Brain pericyte (primary cell): Measurements from ENCODE around the gene SLC11A2.
"Not testable (repeated sequence)": the region's sequence is repeated elsewhere in the genome, so short reads cannot be mapped to it uniquely, and the experiment has no call there.

Experiments used
- DNase-seq: peaks from one replicate; pipeline ENCODE4 v3.0.0-alpha.2; 2012; ENCODE audit warnings: low read depth, low spot score

Gene SLC11A2

DNA sequence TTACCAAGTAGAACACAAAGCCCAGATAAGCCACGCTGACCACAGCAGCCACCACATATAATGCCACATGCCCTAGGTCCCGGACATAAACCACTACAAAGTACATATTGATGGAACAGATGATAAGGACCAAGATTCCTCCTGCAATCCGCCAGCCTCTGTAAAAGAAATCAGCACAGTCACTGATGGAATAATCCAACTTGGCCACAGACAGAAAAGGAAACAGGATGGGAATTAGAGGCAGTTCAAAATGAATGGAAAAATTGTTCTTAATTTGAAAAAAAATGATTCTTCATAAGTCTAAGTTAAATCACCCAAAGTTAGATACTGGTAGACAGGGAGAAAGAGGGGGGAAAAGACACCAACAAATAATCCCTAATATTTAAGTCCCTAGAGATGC, 35.4 kb downstream of the SLC11A2 start:
- DNase-seq: no peak

DNA sequence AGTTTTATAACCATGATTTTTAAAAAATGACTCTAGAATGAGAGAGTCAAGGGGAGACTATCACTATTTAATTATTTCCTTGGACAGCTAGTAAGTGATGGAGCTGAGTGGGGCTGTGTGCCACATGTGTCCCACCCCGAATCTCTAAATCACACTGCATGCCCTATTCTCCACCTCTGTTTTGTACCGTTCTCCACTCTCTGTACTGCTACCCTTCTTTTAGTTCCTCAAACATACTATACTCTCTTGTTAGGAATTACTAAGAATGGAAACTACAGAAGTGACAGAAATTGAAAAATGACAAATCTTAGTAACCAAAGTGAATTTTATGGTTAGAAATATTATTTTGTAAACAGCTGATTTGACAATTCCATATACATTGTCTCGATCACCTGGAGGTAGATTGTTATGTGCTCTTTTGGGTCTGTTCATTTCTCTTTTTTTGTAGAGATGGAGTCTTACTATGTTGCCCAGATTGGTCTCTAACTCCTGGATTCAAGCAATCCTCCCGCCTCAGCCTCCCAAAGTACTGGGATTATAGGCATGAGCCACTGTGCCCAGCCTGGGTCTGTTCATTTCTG, 35.9 kb downstream of the SLC11A2 start:
- DNase-seq: no peak

DNA sequence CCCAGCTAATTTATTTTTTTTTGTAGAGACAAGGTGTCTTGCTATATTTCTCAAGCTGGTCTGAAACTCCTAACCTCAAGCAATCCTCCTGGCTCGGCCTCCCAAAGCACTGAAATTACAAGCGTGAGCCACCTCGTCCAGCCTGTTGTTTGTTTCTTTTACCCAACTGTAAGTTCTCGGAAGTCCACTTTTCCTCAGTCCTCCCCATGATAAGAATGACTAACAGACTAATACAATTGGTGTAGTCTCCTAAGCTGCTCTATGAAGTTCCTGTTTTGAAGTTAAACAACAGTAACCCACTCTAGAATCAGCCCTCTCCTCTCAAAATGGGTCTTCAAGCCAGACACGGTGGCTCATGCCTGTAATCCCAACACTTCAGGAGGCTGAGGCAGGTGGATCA, 37.3 kb downstream of the SLC11A2 start:
- DNase-seq: no peak

DNA sequence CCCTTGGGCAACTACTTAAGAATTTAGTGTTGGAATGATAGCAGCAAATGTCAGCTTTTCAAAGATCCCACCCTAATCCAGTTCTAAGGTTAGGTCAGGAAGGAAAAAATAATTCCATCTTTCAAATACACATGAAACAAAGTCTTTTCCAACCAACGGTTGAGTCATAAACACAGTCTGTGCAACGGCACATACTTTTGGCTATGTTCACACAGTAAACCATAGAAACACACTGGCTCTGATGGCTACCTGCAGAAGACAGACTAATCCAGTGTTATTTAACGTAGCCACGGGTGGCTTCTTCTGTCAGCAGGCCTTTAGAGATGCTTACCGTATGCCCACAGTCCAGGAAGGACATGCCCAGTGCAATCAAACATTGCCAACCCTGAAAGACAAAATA, 38.1 kb downstream of the SLC11A2 start:
- no peak for DNase-seq

DNA sequence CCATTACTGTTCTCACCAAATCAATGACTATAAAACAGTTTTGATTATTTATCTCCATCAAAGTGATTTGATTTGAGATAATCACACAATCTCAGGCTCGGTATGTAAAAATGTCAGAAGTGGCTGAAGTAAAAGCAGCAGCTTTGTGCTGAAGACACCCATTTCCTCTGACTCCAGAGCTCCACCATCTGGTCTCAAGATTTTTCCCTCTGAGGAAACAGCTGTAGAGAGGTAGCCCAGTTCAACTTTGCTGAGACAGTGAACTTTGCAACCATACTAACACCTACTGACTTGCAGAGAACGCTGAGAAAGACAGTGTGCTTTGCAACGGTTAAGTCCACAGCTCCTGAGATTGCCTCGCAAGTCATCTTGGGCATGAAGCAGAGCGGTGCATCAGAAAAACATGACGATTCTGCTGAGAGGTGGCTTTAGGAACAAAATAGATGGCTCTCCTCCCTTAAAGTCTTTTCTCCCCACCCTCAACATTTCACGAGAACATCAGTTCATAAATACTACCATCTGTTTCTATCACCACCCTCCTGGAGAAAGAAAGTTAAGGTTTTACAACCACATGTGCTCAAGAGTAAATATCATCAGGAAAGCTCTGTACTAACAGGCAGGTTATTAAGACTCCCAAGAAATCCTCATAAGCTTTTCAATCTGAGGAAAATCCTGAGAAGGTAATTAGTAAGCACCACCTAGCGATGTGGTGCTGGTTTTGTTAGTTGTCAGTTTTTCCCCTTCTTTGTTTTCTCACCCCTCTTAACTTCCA, 39.0 kb downstream of the SLC11A2 start:
- no peak for DNase-seq

DNA sequence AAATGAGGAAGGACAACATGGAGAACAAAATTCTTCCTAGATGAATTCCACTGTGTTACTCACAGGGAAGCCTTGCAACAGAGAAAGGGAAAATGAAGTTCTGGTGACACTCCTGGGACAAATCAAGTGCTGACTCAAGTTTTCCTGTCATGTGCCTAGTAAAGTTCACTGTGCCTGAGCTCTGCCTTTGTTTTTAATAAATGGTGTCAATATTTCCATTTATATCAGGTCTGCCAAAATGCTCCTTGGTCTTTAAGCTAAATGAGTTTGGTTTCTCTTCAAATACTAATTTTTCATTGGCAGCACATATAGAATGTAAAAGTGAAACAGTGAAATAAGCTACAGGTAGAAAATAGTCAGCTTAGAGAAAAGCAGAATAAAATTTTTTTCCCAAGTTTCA, 40.9 kb downstream of the SLC11A2 start:
- no peak for DNase-seq

DNA sequence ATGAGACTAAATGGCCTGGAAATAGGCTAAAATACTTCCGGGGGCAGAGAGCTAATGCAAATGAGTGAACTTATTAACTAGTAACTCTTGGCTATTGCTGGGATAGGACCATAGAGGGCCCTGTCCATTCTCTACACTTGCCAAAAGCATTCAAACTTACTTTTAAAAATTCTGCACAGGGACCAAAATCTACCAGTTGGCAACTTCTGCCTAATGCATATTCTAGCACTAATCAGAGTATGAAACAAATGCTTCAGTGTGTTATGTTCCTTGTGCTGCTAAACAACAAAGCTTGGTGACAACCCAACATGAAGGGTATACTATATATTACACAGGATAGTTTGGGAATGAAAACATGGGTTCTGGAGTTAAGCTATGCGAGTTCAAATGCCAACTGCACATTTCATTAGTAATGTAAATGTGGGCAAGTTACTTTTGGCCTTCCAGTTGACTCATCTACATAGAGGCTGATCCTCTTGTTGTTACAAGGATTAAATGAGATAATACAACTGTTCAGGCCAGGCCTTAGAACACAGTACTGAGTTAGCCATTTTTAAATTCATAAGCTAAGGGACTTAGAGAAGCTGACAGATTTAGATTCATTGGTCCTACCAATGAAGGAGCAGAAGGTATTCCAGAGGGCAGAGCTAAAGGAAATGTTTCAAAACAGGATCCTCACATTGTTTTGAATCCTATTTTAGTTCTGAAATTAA, 41.4 kb downstream of the SLC11A2 start:
- DNase-seq: no peak

DNA sequence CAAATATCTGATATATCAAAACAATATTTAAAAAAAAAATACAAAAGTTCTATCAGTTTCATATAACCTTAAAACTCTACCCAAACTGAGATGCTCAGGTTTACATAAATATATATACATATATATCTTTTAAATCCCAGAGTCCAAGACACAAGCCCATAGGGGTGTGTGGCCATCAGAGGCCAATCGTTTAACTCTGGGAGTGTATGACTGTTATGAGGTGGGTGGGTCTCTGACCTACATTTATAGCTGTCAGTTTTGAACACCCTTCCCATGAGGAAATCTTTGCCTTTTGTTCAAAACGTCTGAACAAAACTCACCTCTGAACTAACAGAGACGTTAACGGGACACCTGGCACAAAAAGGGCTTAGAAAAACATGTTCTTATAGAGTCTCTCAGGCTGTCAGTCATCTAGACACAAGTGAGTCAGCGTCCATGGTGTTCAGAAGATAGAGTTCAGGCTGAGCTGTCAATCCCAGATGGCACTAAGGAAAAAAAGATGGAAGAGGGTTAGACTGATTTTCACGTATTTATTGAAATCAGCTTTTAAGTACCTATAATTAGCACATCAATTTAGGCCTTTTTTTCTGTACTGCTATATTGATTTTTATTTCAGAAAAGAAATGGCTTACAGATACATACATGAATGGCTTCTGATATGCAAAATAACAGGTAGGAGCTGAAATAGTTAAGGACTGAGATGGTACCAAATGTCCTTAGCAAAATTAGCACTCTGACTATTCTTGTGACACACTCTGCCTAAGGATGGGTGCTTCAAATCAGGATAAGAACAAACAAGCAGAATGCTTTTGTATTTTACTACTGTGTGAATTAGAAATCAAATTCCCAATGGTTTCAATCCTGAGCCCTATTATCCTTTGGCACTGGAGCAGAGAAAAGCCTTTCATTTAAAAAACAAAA, 44.6 kb downstream of the SLC11A2 start:
- DNase-seq: no peak

DNA sequence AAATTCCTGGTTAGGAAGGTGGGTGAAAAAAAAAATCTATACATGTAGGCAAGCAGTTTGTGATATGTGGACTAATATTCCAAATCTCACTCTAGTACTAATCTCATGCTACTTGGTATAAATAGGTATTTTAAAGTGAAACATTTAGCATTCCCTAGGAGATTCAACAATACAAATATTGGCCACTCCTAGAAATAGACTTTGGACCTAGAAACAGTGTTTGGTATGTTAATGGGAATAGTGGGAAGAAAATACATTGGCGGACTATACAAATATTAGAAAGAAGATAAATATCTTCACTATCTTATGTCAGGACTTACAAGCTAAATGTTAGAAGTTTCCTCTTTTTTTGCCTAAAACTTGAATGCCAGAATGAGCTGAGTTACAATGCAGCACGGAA, 45.6 kb downstream of the SLC11A2 start:
- no peak for DNase-seq

DNA sequence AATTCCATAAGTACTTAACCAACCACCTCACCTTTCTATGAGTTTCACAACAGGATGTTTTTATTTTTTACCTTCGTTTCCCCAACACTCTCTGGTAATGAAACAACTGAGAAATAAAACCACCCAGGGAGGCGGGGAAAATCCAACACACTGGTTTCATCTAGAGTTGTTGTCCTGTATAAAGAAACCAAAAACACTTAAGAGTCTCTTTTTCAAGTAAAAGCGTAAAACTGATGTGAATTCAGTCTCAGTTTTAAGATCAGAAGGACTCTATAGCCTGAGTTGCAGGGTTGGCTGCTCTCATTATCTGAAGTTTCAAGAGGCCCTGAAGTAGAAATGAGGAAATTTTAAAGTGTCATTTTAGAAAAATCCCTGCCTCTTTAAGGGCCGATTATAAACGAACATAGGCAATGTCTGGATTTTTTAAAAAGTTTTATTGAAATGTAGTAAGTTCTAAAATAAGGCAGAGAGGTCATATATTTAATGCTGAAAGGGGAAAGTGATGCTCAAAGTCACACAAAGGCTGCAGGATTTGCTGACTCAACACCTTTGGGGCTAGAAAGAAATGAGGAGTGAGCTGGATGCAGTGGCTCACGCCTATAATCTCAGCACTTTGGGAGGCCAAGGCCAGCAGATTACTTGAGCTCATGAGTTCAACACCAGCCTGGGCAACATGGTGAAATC, 46.7 kb downstream of the SLC11A2 start:
- DNase-seq: no peak

DNA sequence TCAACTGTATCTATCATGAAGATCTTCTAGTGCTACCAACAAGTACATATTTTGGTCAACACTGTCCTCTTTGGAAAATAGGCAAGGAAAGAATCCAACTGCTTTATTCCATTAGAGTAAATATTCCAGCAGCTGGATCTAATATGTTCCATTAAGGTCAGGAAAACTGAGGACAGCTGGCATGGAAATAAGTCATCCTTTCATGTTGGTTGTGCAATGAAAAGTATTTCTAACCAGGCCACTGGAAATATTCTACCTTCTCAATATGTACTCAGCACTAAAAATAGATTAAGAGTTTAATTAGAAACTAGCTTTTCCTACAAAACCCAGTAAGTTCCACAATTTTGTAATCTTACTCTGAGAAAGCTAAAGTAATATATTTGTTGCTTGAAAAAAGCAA, 54.2 kb downstream of the SLC11A2 start:
- DNase-seq: no peak

DNA sequence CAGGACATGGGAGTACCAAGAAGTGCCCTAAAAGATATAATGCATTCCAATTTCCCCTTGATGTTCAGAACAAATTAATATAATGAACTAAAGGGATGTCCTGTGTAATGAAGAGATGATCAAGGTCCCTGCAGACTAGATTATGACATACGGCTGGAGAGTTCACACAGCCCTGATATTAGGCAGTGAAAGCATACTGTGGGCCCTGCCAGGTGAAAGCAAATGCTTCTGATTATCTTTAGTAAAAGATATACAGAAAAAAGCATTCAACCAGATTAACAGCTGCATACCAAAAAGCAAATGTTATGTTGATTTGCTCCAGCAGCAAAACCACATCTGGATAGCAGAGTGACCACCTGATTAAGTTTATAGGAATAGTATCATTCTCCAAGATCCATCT, 61.8 kb downstream of the SLC11A2 start:
- no peak for DNase-seq

DNA sequence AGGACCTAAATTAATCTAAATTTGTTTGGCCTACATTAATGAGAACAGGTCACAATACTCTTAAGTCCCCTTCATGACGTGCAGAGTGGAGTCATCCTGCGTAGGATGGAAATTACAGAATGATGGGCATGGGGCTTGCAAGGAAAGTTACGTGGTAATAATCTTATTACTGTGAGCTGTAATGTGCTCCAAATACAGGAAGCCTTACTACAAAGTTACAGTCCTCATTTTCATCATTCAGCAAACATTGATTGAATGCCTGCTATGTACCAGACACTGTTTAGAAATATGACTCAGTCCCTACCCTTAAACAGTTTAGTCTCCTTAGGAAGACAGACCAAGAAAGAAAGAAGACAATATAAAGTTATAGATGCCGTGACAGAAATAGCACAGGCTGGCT, 64.5 kb downstream of the SLC11A2 start:
- DNase-seq: no peak

DNA sequence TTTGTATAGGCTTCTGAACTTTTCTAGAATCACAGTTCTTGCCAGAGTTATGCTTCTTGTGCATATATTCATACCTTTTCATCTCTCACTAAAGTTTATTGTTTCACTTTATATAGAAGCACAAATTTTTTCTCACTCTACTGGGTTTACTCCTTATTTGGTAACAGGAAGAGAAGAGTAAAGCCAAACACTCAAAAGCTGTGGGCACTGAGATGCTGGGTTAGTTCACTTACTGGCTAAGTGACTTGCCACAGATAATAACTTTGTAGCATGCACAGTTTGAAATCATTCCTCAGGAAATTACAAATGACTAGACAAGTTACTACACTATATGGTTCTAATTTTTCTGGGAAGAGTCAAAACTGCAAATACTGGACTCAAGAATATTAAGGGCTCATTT, 66.1 kb downstream of the SLC11A2 start:
- no peak for DNase-seq

DNA sequence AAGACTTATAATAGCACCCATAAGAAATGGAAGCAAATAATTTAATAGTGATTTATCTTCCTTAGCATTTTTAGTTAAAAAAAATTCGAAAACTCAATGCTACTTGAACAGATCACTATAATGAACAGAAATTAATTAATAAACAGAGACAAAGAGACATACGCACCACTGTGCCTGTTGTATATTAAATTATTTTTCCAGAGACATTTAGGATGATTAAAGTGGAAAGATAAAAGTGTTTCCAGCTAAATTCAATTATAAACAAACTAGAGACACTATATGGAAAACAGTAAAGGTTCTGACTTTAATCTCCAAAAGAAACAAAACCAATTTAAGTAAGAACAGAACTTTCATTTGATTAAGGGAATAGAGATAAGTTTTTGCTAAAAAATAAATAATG, 70.5 kb downstream of the SLC11A2 start:
- no peak for DNase-seq

DNA sequence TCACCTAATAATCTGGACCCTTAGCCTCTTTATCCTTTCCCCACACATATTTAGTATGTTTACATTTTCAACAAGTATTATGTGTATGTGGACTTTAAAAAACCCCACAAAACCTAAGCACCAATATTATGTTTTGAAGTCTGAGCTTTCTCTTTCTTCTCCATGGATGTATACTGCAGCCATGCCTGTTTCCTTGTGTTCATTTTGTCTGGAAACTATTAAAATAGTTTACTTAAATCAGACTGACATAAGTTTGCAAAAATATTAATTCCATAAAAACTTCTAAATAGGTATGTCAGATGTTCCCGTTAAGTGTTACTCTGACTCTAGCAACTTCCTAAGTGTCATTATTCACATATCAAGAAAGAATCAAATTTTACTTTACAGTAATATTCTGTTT, 70.9 kb downstream of the SLC11A2 start:
- no peak for DNase-seq

DNA sequence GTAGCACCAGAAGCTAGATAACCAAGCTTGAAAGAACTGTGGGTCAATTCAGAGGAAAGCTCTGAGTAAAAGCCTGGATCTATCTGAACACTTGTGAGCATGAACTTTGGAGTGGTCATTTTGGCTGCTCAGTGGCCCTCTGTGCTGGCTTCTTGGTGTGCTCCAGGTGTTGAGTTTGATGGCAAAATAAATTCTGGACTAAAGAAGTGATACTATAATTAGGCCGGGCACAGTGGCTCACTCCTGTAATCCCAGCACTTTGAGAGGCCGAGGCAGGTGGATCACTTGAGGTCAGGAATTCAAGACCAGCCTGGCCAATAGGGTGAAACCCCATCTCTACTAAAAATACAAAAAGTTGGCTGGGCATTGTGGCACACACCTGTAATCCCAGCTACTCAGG, 71.4 kb downstream of the SLC11A2 start:
- not testable (repeated sequence) for DNase-seq

DNA sequence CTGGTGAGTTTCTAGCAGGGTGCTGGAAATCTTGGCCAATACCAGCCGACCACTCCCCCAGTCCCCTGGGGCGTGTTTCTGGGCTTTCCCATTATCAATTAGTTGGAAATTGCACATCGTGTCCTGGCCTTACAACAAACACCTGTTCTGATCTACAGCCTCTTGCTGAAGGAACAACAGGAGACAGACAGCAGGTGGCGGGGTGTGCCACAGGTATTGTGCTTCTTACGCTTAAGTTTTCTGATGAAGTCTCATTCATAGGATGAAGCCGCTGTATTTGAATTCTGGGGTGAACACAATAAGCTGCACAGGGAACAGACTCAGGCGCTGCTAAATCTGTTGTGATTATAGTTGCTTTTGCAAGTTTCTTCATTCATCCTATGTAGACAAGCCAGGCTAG, 73.1 kb downstream of the SLC11A2 start:
- DNase-seq: no peak

DNA sequence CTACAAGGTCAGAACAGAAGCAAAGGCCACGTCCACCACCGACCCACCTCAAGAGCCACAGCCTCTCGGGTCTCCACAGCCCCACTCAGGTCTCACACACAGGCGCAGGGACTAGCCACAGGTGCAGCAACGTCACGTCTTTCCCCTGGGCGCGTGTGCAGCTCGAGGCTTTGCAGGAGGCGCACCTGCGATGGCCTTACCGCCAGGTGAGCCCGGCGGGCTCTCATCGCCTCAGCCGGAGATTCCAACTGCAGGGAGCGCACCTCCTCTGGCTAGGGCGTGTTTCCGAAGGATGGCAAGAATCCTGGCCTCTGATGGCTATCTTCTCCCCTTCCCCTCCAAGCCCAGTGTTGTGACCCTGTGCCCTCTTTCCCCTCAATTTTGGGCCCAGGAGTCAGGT, 73.7 kb downstream of the SLC11A2 start, which contains the start of gene HIGD1C:
HIGD1C (plus strand) TSS at position 35 of the 400 bp plus-strand sequence. CDS start 1,455 bp downstream, outside the sequence.
- DNase-seq: no peak

DNA sequence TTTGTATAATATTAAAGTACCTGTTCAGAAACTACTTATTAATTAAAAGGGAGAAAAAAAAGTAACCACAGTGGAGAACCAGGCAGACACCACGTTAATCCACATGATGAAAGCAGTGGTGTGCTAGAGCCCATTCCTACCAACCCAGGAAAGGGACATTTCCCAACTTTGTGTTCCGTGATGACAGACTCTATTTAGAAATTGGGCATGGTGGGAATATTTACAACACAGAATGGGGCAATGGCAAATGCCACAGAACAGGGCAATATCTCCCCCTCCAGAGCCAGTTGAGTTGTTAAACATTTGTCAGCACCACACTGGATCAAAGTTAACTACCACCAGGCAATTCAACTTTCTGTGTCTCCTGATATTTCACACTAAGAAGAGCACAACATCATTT, 75.1 kb downstream of the SLC11A2 start:
- DNase-seq: no peak

DNA sequence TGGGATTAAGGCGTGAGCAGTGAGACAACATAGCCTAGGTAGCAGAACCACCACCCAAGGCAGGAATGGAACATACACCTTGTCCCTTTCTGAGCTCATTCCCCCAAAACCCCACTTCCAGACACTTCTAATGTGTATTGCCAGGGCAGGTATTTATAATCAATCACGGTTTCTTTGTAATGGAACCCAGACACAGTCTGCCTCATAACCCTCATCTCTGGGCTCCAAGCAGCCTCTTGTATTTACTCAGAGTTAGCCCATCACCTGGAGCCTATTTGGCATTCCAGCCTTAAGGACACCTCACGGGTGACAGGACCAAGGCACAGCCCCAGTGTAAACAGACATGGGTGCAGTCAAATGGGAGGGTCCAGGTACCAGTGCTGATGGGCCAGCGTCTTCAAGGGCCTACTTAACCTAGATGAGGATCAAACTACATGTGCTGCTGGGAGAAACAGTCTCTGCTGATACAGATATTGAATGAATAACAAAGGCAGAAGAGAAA, 76.3 kb downstream of the SLC11A2 start:
- no peak for DNase-seq
